OCI-LY3 (cell line): ENCODE data around the gene OR8J3.

Experiments
- H2AFZ ChIP-seq: fragments of 200-600, 300-600 bp; shearing (Covaris generic); 2 replicates; pipeline ENCODE4 v1.6.0; 2014; ENCODE audit warnings: antibody characterized with exemption, low read depth, low read length
- H3K27ac ChIP-seq: fragments of 200-600, 300-600 bp; sonication (generic); 2 replicates; pipeline ENCODE4 v1.5.1; 2014; ENCODE audit warnings: mild to moderate bottlenecking, low read length, moderate library complexity, mixed read lengths
- H3K27me3 ChIP-seq: fragments of 200-600, 300-600 bp; sonication (generic); 2 replicates; pipeline ENCODE4 v1.6.1; 2014; ENCODE audit warnings: low read depth, low read length, mixed read lengths
- H3K36me3 ChIP-seq: fragments of 200-600, 300-600 bp; sonication (generic); replicated peaks from 2 replicates; pipeline ENCODE3; 2014; ENCODE audit warnings: low read depth, low read length, mixed read lengths
- H3K4me1 ChIP-seq: fragments of 300-600, 200-600 bp; sonication (generic); 2 replicates; pipeline ENCODE4 v1.6.1; 2014; ENCODE audit warnings: low read length, mixed read lengths
- H3K4me2 ChIP-seq: fragments of 200-600, 300-600 bp; sonication (generic); 2 replicates; pipeline ENCODE4 v1.6.1; 2014; ENCODE audit warnings: low read length, mixed read lengths
- H3K4me3 ChIP-seq: fragments of 300-600, 200-600 bp; sonication (generic); 2 replicates; pipeline ENCODE4 v1.5.1; 2014; ENCODE audit warnings: antibody characterized with exemption, mild to moderate bottlenecking, low read length, moderate library complexity
- H3K79me2 ChIP-seq: fragments of 300-600, 200-600 bp; shearing (Covaris generic); 2 replicates; pipeline ENCODE4 v1.6.1; 2014; ENCODE audit warnings: mild to moderate bottlenecking, low read length, mixed read lengths
- H3K9ac ChIP-seq: fragments of 300-600, 200-600 bp; shearing (Covaris generic); 2 replicates; pipeline ENCODE4 v1.6.0; 2014; ENCODE audit warnings: mild to moderate bottlenecking, low read length, moderate library complexity
- H3K9me3 ChIP-seq: fragments of 200-600, 300-600 bp; shearing (Covaris generic); 2 replicates; pipeline ENCODE4 v1.6.1; 2014; ENCODE audit warnings: low read length, mixed read lengths; ENCODE audit not compliant: insufficient read depth
- H4K20me1 ChIP-seq: fragments of 200-600, 300-600 bp; sonication (generic); 2 replicates; pipeline ENCODE4 v1.6.1; 2016; ENCODE audit warnings: low read length, mixed read lengths; ENCODE audit not compliant: insufficient read depth
- CTCF ChIP-seq: fragments of 200-600, 300-600 bp; sonication (generic); IDR thresholded peaks from 2 replicates; pipeline ENCODE4 v1.5.1; 2014; ENCODE audit warnings: antibody characterized with exemption, low read length, low read depth
- EZH2phosphoT487 ChIP-seq: fragments of 200-600 bp; shearing (Covaris generic); IDR thresholded peaks from 2 replicates; pipeline ENCODE4 v1.6.1; 2018; ENCODE audit warnings: antibody characterized with exemption, mixed run types, low read depth

The OR8J3 gene, protein sequence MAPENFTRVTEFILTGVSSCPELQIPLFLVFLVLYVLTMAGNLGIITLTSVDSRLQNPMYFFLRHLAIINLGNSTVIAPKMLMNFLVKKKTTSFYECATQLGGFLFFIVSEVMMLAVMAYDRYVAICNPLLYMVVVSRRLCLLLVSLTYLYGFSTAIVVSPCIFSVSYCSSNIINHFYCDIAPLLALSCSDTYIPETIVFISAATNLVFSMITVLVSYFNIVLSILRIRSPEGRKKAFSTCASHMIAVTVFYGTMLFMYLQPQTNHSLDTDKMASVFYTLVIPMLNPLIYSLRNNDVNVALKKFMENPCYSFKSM

DNA sequence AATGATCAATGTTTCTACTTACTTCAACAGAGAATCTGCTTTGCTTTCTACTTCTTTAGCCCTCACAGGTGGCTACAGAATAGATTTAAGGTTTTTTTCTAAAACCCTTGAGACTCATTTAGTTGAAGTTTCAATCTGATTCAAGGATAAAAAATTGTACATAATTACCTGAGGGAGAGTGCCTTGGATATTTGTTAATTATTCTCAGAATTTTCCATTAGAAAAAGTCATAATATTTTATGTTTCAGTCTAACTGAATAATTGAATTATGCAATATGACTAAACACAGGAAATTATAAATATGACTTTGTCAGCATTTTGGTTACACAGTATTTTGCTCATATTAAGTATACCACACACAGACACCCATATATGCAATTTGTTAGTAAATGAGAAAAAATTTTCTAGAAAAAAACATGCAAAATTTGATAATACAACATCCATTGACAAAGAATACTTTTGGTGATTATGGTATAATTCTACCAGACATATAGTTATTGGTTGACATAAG lies at the start of gene OR8J3:
Gene OR8J3, minus strand, starts transcription at position 51 of the 511 bp plus-strand sequence. CDS start 2,483 bp downstream, outside the sequence.
- no peak within 1 kb of the TSS for H3K27ac ChIP-seq
- H2AFZ ChIP-seq: no peak within 1 kb of the TSS
- H3K4me1 ChIP-seq: no peaks in the 10 kb centered on the region
- H3K79me2 ChIP-seq: no peaks in the 10 kb centered on the region
- H3K4me3 ChIP-seq: no peak within 1 kb of the TSS
- no peaks in the 10 kb centered on the region for H3K36me3 ChIP-seq
- H4K20me1 ChIP-seq: no peaks in the 10 kb centered on the region
- H3K9me3 ChIP-seq: no peaks in the 10 kb centered on the region
- H3K9ac ChIP-seq: no peak within 1 kb of the TSS
- H3K27me3 ChIP-seq: no peaks in the 10 kb centered on the region
- TF ChIP-seq CTCF: no peak
- no peak for TF ChIP-seq EZH2phosphoT487
- no peak within 1 kb of the TSS for H3K4me2 ChIP-seq

DNA sequence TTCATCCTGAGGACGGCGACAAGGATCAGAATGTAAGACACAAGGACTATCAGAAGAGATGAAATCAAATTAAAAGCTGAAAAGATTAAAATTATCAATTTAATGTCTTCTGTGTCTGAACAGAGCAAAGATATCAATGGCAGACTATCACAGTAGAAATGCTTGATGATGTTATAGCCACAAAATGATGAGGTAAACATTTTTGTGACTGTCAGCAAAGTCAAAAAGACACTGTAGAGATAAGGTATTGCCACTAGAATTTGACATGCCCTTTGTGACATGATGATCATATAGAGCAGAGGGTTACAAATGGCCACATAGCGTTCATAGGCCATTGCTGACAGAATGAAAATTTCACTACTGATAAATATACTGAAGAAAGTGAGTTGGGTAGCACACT lies 48.6 kb upstream of the OR8J3 start:
- Histone ChIP-seq H3K9ac (no peak overlapping the region), H3K4me1 (no peaks in the 10 kb centered on the region), H3K27ac (no peak overlapping the region), H4K20me1 (no peaks in the 10 kb centered on the region), H3K4me3 (no peak overlapping the region), H3K36me3 (no peaks in the 10 kb centered on the region), H3K79me2 (no peaks in the 10 kb centered on the region), H3K4me2 (no peak overlapping the region), H2AFZ (no peak overlapping the region), H3K9me3 (no peaks in the 10 kb centered on the region), H3K27me3 (no peaks in the 10 kb centered on the region)
- no peak for TF ChIP-seq CTCF
- TF ChIP-seq EZH2phosphoT487: no peak

DNA sequence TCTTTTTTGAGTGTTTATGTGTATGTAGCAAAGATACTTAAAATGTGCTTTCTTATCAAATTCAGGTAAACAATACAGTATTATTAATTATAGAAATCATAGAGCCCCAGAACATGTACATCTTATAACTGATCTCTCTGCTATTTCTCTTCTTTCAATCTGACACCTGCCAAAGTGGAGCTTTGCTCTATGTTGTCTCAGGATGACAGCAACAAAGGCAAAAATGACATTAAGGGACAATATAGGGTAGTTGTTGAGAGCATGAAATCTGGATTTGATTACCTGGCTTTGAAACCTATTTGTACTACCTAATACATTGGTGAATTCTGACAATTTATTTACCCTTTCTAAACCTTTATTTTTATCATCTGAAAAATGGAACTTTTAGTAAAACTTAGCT lies 43.5 kb upstream of the OR8J3 start:
- Histone ChIP-seq H3K4me1 (peaks cover 6% of the 10 kb centered on the region; the same call in 1 of the 2 replicates), H3K9me3 (no peaks in the 10 kb centered on the region), H2AFZ (no peak overlapping the region), H4K20me1 (no peaks in the 10 kb centered on the region), H3K27me3 (no peaks in the 10 kb centered on the region), H3K36me3 (no peaks in the 10 kb centered on the region), H3K9ac (no peak overlapping the region), H3K79me2 (no peaks in the 10 kb centered on the region), H3K27ac (no peak overlapping the region), H3K4me2 (no peak overlapping the region), H3K4me3 (no peak overlapping the region)
- no peak for TF ChIP-seq EZH2phosphoT487
- TF ChIP-seq CTCF: no peak

DNA sequence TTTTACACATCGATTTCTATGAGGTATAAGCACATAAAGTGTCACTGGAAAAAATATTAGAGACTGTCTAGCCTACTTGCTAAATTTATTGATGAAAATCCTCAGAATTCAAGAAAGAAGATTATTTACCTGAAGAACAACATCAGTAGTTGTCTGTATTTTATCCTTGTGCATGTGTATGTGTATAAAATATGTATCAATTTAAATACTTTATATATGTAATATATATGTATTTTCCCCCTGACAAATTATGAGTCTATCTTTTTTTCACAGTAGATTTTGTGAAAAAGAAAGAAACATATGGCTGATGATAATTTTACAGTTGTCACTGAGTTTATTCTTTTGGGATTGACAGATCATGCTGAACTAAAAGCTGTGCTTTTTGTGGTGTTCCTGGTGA lies 36.3 kb upstream of the OR8J3 start, which contains the start of gene OR5J2:
Gene OR5J2, plus strand, starts transcription at position 301 of the 400 bp plus-strand sequence. Its CDS starts 0 bp downstream, at position 301.
- no peak within 1 kb of the TSS for H3K4me2 ChIP-seq
- H2AFZ ChIP-seq: no peak within 1 kb of the TSS
- H3K27ac ChIP-seq: no peak within 1 kb of the TSS
- no peaks in the 10 kb centered on the region for H4K20me1 ChIP-seq
- H3K9ac ChIP-seq: no peak within 1 kb of the TSS
- TF ChIP-seq EZH2phosphoT487 (no peak), CTCF (no peak)
- H3K4me1 ChIP-seq: no peaks in the 10 kb centered on the region
- no peaks in the 10 kb centered on the region for H3K27me3 ChIP-seq
- no peaks in the 10 kb centered on the region for H3K36me3 ChIP-seq
- H3K4me3 ChIP-seq: no peak within 1 kb of the TSS
- H3K9me3 ChIP-seq: no peaks in the 10 kb centered on the region
- no peaks in the 10 kb centered on the region for H3K79me2 ChIP-seq
